Activated T-helper 2 cell treated with anti-CD3 and anti-CD28 coated beads, Interferon-gamma antibody, Interleukin-2, Interleukin-4, amounts not matched to agents 10 μg/mL and 5 μg/mL and 100 μg/mL, durations not matched to agents 14 hours and 24 hours and 36 hours (primary cell): ENCODE data around the gene COL17A1. TPM values are rescaled to one million over a fixed set of nuclear protein-coding genes. Genes with fewer than 3 reads are reported as not detected.

Source experiments
- DNase-seq: peaks from one replicate; pipeline ENCODE4 v3.0.0; 2021; ENCODE audit warnings: low spot score
- H3K27ac Mint-ChIP-seq: one replicate; pipeline ENCODE4 v1.8.0; 2021; ENCODE audit warnings: mixed read lengths
- H3K27me3 Mint-ChIP-seq: one replicate; pipeline ENCODE4 v1.8.0; 2021; ENCODE audit warnings: low read depth, mixed read lengths
- H3K36me3 Mint-ChIP-seq: one replicate; pipeline ENCODE4 v1.8.0; 2021; ENCODE audit warnings: low read depth, mixed read lengths
- H3K4me1 Mint-ChIP-seq: one replicate; pipeline ENCODE4 v1.8.0; 2021; ENCODE audit warnings: low read depth, mixed read lengths
- H3K4me3 Mint-ChIP-seq: one replicate; pipeline ENCODE4 v1.8.0; 2021; ENCODE audit warnings: low read depth, mild to moderate bottlenecking, moderate library complexity, mixed read lengths
- H3K9me3 Mint-ChIP-seq: one replicate; pipeline ENCODE4 v1.8.0; 2021; ENCODE audit warnings: mixed read lengths
- intact Hi-C: fragments of 100-400 bp; cut with micrococcal nuclease; formaldehyde crosslinking; loops from one replicate; pipeline ENCODE4 v1.15.1; 2023
- total RNA-seq: library from RNA; stranded (reverse); gene quantifications from 2 replicates; pipeline ENCODE4 v1.2.3, GENCODE V29; 2022

The COL17A1 gene
- total RNA-seq, 1 donor from 2014 or later = not detected

- intact Hi-C loops = no loop called here
- no peaks in the 10 kb centered on the region for H3K9me3 Mint-ChIP-seq
- DNase-seq = no peak
- H3K27me3 Mint-ChIP-seq = peaks cover 25% of the 10 kb centered on the region
- H3K27ac Mint-ChIP-seq = no peak overlapping the region
- H3K36me3 Mint-ChIP-seq = no peaks in the 10 kb centered on the region
- H3K4me3 Mint-ChIP-seq = no peak overlapping the region
- H3K4me1 Mint-ChIP-seq = peaks cover 29% of the 10 kb centered on the region
These were observed 27.8 kb upstream of the COL17A1 start for GRCh38 chr10:104113376-104113956.

GRCh38 chr10:104109908-104110662 is 24.4 kb upstream of the COL17A1 start:
- no peaks in the 10 kb centered on the region for H3K36me3 Mint-ChIP-seq
- intact Hi-C loops = loop anchor here (1.0 kb wide), 1 partner anchor 11 kb away; no protein-coding TSS in a partner anchor
- H3K4me3 Mint-ChIP-seq = no peak overlapping the region
- peaks cover 19% of the 10 kb centered on the region for H3K4me1 Mint-ChIP-seq
- no peaks in the 10 kb centered on the region for H3K9me3 Mint-ChIP-seq
- H3K27ac Mint-ChIP-seq = no peak overlapping the region
- DNase-seq = no peak
- H3K27me3 Mint-ChIP-seq = peaks cover 9% of the 10 kb centered on the region

- Mint-ChIP-seq H3K27ac (no peak overlapping the region), H3K4me3 (no peak overlapping the region), H3K36me3 (no peaks in the 10 kb centered on the region), H3K27me3 (peaks cover 16% of the 10 kb centered on the region), H3K4me1 (peaks cover 15% of the 10 kb centered on the region), H3K9me3 (no peaks in the 10 kb centered on the region)
- DNase-seq = no peak
- intact Hi-C loops = no loop called here
These were observed 19.2 kb upstream of the COL17A1 start for GRCh38 chr10:104104926-104105325.

GRCh38 chr10:104104418-104104817 is 18.7 kb upstream of the COL17A1 start:
- no peak overlapping the region for H3K27ac Mint-ChIP-seq
- peaks cover 16% of the 10 kb centered on the region for H3K27me3 Mint-ChIP-seq
- peaks cover 11% of the 10 kb centered on the region for H3K4me1 Mint-ChIP-seq
- intact Hi-C loops = no loop called here
- DNase-seq = no peak
- H3K4me3 Mint-ChIP-seq = no peak overlapping the region
- H3K36me3 Mint-ChIP-seq = no peaks in the 10 kb centered on the region
- H3K9me3 Mint-ChIP-seq = no peaks in the 10 kb centered on the region

- H3K27ac Mint-ChIP-seq = no peak overlapping the region
- H3K27me3 Mint-ChIP-seq = peaks cover 18% of the 10 kb centered on the region
- intact Hi-C loops = no loop called here
- H3K4me3 Mint-ChIP-seq = no peak overlapping the region
- H3K4me1 Mint-ChIP-seq = peaks cover 12% of the 10 kb centered on the region
- no peaks in the 10 kb centered on the region for H3K9me3 Mint-ChIP-seq
- DNase-seq = no peak
- no peaks in the 10 kb centered on the region for H3K36me3 Mint-ChIP-seq
These were observed 18.3 kb upstream of the COL17A1 start for GRCh38 chr10:104103956-104104355.

- peaks cover 5% of the 10 kb centered on the region for H3K9me3 Mint-ChIP-seq
- H3K4me3 Mint-ChIP-seq = no peak overlapping the region
- no peaks in the 10 kb centered on the region for H3K36me3 Mint-ChIP-seq
- H3K27ac Mint-ChIP-seq = no peak overlapping the region
- intact Hi-C loops = no loop called here
- H3K4me1 Mint-ChIP-seq = peaks cover 12% of the 10 kb centered on the region
- no peak for DNase-seq
- H3K27me3 Mint-ChIP-seq = peaks cover 20% of the 10 kb centered on the region
These were observed 16.2 kb upstream of the COL17A1 start for GRCh38 chr10:104101902-104102301.

GRCh38 chr10:104100795-104101194 is 15.1 kb upstream of the COL17A1 start:
- H3K9me3 Mint-ChIP-seq = peaks cover 11% of the 10 kb centered on the region
- DNase-seq = no peak
- intact Hi-C loops = no loop called here

GRCh38 chr10:104099941-104100340 is 14.3 kb upstream of the COL17A1 start:
- intact Hi-C loops = no loop called here
- H3K9me3 Mint-ChIP-seq = peaks cover 11% of the 10 kb centered on the region
- no peak overlapping the region for H3K4me3 Mint-ChIP-seq
- H3K27me3 Mint-ChIP-seq = peaks cover 20% of the 10 kb centered on the region
- no peak overlapping the region for H3K27ac Mint-ChIP-seq
- no peak for DNase-seq
- no peaks in the 10 kb centered on the region for H3K36me3 Mint-ChIP-seq
- H3K4me1 Mint-ChIP-seq = peaks cover 9% of the 10 kb centered on the region

More at GRCh38 chr10:104100795-104101194, 15.1 kb upstream of the COL17A1 start:
- Mint-ChIP-seq H3K27me3 (peaks cover 20% of the 10 kb centered on the region), H3K4me1 (peaks cover 10% of the 10 kb centered on the region), H3K27ac (no peak overlapping the region), H3K4me3 (no peak overlapping the region), H3K36me3 (no peaks in the 10 kb centered on the region)

- peaks cover 2% of the 10 kb centered on the region for H3K4me1 Mint-ChIP-seq
- H3K9me3 Mint-ChIP-seq = peaks cover 11% of the 10 kb centered on the region
- intact Hi-C loops = no loop called here
- no peak overlapping the region for H3K4me3 Mint-ChIP-seq
- no peak overlapping the region for H3K27ac Mint-ChIP-seq
- H3K27me3 Mint-ChIP-seq = peaks cover 20% of the 10 kb centered on the region
- H3K36me3 Mint-ChIP-seq = no peaks in the 10 kb centered on the region
- no peak for DNase-seq
These were observed 13.6 kb upstream of the COL17A1 start for GRCh38 chr10:104099269-104099668.

GRCh38 chr10:104098358-104098925 is 12.8 kb upstream of the COL17A1 start:
- DNase-seq = no peak
- Mint-ChIP-seq H3K9me3 (peaks cover 11% of the 10 kb centered on the region), H3K27ac (no peak overlapping the region), H3K4me3 (no peak overlapping the region), H3K27me3 (peaks cover 20% of the 10 kb centered on the region), H3K36me3 (no peaks in the 10 kb centered on the region), H3K4me1 (peaks cover 7% of the 10 kb centered on the region)
- intact Hi-C loops = no loop called here

GRCh38 chr10:104096692-104097091 is 11.0 kb upstream of the COL17A1 start:
- Mint-ChIP-seq H3K27ac (no peak overlapping the region), H3K36me3 (no peaks in the 10 kb centered on the region), H3K4me1 (peaks cover 7% of the 10 kb centered on the region), H3K27me3 (peaks cover 11% of the 10 kb centered on the region), H3K9me3 (peaks cover 11% of the 10 kb centered on the region), H3K4me3 (no peak overlapping the region)
- intact Hi-C loops = no loop called here
- no peak for DNase-seq

GRCh38 chr10:104092749-104093148 is 7.1 kb upstream of the COL17A1 start:
- intact Hi-C loops = no loop called here
- Mint-ChIP-seq H3K27me3 (peaks cover 7% of the 10 kb centered on the region), H3K4me3 (no peak overlapping the region), H3K27ac (no peak overlapping the region), H3K9me3 (peaks cover 11% of the 10 kb centered on the region), H3K4me1 (peaks cover 5% of the 10 kb centered on the region), H3K36me3 (no peaks in the 10 kb centered on the region)
- no peak for DNase-seq

- Mint-ChIP-seq H3K27ac (no peak overlapping the region), H3K27me3 (peaks cover 5% of the 10 kb centered on the region), H3K4me3 (no peak overlapping the region), H3K36me3 (no peaks in the 10 kb centered on the region), H3K4me1 (peaks cover 5% of the 10 kb centered on the region), H3K9me3 (no peaks in the 10 kb centered on the region)
- intact Hi-C loops = no loop called here
- DNase-seq = no peak
These were observed 4.9 kb upstream of the COL17A1 start for GRCh38 chr10:104090611-104091010.
